HTR-8/SVneo (cell line): ENCODE measurements around the gene TTC39B.
"Not testable (repeated sequence)": the region's sequence is repeated elsewhere in the genome, so short reads cannot be mapped to it uniquely, and the experiment has no call there.

Experiments
- DNase-seq: peaks from one replicate; pipeline ENCODE4 v3.0.0; 2011; ENCODE audit warnings: low spot score, mixed read lengths; ENCODE audit not compliant: insufficient read length
- FAIRE-seq: peaks from 2 replicates; lab custom pipeline; 2011; peaks lifted over from hg19 to GRCh38; lab: Jason Lieb, UNC

Gene TTC39B

DNA sequence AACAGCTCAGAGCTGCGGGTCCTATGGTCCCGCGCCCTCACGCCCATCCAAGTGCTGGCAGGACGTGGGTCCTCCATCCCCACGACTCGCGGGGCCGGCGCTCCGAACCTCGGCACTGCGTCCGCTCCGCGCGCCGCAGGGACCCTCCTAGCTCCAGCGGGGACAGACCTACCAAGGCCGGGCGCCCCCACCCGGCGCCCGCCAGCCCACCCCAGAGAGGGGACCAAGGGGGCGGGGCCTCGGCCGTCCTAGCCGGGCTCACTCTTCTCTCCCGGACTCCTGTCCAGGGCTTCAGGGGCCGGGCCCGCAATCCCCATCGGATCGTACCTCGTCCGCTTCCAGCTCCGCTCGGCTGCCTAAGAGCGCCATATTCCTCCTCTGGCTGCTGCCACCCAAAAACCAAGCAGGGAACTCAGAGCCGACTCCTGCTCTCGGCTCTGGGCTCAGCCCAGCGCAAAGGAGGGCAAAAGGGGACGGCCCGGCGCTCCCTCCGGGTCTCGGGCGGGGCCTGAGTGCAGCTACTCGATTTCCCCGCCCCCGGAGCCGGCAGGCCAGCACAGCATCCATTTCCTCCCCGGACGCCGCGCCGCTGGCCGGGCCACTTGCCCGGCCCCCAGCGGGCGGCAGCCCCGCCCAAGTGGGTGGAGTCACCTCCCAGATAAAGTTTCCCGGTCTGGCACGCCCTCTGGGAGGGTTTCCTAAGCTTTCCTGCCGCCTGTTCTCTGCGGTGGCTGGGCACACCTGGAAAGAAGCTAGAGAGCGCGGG, at the start of gene TTC39B:
Gene TTC39B (minus strand): TSS at position 460 of the 766 bp plus-strand sequence. CDS start 91 bp downstream, at position 369.
- DNase-seq (peak; percentile 78), FAIRE-seq (no peak)

DNA sequence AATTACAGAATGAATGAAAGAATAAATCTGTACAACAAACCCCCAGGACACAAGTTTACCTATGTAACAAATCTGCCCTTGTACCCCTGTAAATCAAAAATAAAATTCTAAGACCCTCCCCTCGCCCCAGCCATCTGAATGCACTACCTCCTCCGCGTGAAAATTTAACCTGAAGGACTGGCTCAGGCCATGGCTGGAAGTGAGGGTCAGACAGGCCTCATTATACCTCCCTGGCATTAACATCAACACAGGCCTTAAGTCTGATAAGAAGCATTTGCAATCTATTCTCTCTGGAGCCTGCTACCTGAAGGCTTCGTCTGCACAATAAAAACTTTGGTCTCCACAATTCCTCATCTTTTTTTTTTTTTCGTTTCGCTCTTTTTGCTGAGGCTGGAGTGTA, 48.7 kb upstream of the TTC39B start:
- no peak for DNase-seq
- no peak for FAIRE-seq

DNA sequence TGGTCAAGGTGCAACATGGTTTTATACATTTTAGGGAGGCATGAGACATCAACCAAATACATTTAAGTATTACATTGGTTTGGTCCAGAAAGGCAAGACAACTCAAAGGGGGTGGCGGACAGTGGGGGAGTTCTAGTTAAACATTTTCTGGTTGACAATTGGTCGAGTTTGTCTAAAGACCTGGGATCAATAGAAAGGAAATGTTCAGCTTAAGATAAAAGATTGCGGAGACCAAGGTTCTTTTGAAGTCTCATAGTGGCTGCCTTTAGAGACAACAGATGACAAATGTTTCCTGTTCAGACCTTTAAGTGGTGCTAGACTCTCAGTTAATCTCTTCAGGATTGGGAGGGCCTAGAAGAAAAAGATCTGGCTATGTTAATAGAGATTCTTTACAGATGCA, 47.7 kb upstream of the TTC39B start:
- DNase-seq (no peak), FAIRE-seq (no peak)

DNA sequence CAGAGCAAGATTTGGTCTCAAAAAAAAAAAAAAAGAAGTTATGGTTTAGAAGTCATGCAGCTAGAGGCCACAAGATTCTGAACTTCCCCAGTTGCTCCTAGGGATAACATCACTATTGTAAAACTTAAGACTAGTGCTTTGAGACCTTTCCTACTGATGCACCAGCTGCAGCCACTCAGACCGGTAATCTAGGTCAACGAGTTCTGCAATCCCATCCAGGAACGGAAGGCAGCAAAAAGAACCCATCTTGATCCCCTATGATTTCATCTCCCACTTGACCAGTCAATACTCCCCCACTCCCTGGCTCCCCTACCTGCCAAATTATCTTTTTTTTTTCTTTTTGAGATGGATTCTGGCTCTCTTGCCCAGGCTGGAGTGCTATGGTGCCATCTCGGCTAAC, 46.9 kb upstream of the TTC39B start:
- DNase-seq (no peak), FAIRE-seq (no peak)

DNA sequence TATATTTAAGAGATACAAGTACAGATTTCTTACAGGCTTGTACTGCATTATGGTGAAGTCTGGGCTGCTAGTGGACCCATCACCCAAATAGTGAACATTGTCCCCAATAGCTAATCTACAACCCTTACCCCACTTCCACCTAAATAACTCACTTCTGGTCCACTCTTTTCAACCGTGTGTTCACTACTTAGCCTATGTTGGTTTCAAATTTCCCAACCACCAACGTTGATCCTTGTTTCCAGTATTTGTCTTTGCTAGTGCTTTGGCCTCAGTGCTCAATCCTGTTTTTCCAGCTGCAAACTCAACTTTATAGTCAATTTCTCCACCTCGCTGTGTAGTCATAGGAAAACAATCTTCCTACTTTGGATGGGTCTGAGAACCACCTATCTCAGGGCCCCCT, 45.3 kb upstream of the TTC39B start:
- DNase-seq, result no peak
- FAIRE-seq, result no peak

DNA sequence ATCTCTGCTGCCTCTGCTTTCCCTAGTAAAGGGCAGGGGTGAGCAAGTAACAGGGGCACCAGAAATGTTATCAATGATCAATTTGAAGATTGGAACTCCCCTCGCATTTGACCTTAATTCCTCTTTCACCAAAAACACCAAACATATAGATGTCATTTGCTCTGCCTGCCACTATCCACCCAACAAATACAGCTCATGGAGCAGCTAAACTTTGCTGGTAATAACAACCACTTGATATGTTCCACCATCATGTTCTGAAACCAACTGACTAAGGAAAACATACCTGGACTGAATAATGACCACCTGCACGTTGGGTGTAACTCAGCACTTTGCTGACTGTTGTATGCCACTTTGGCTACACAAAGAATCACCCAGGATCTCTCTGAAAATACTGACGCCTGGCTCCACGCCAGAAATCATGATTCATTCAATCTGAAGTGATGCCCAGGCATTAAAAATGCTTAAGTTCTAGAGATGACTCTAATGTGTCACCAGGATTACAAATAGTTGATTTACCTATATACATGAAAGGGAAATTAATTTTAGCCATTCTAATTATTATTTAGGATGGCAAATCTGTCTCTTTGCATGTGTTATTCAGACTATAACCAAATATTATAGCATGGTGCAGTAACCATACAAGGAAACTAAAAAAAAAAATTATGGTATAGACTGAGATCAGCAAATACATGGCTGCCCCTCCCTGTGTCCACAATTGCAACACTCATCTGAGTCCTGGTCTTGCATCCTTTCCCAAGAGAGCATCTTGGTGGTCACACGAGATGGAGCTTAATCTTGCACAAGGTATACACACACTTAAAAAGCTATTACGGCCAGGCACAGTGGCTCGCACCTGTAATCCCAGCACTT, 43.1 kb upstream of the TTC39B start:
- DNase-seq, result peak; percentile 5

DNA sequence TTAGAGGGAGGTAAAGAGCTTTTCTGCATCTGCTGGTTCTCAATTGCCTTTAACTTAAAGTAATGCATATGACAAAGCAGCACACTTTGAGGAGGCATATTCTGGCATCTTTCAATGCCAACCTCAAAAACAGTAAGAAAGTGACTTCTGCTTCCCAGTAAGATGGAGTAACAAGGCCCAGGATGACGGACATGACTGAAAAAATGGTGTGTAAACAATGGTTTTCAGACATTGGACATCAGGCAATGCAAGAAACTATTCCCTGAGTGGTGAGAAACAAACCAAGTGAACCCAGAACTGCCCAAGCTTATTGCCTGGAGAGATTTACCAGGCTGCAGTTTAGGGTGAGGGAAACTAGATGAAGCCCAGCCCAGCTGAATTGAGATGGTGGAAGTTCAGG, 39.8 kb upstream of the TTC39B start:
- no peak for DNase-seq
- FAIRE-seq, result no peak

More for the DNA sequence above, 43.1 kb upstream of the TTC39B start:
- FAIRE-seq, result no peak

DNA sequence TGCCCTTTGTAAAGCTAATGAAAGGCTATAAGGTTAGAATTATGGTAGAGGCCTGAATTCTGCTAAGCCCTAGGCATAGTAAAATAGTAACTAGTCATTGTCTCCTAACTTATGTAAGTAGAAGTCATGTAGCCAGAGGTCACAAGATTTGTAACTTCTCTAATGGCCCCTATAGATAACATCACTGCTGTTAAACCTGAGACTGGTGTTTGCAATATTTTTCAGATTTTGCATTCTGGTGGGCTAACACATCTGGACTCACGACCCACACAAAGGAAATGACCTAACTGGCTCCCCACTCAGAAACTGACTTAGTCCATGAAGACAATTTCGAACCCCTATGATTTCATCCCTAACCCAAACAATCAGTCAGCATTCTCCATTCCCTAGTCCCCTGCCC, 37.2 kb upstream of the TTC39B start:
- FAIRE-seq, result no peak
- DNase-seq, result no peak

DNA sequence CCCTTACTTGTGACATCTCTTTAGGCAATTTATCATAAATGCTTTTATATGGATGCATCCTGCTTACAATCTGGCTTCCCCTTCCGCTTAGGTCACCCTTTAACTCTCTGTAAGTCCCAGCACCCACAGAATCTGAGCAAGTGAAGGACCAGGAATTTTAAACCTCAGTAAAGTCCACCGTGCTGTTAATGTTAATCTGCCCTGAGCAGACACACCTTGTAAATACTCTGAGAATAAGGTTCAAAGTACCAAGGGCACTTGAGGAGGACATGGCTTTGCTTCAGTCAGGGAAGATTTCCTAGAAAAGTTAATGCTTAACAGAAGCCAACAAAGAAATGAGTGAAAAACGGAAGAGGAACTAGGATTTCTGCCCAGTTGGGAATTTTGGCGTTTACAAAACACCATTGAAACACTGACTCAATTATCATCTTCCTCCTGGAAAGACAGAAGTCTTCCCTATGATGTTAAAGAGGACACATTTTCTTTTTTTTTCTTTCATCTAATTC, 26.4 kb upstream of the TTC39B start:
- DNase-seq, result no peak
- FAIRE-seq, result no peak

DNA sequence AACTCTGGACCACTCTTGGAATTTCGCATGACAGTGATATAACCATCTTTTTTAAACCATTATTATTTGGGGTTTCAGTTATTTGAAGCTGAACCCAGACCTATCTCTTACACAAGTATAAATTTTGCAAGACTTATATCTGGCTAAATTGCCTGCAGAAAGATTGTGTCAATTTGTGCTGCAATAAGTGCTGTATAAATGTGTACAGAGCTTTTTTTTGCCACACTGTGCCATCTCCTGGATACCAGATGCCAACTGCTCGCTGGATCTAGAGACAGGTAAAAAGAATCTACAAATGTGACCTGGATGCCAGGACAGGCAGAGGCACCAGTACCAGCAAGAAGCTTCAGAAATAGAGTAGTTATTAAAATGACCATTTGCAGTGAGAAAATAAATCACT, 25.9 kb upstream of the TTC39B start:
- DNase-seq (no peak), FAIRE-seq (no peak)

DNA sequence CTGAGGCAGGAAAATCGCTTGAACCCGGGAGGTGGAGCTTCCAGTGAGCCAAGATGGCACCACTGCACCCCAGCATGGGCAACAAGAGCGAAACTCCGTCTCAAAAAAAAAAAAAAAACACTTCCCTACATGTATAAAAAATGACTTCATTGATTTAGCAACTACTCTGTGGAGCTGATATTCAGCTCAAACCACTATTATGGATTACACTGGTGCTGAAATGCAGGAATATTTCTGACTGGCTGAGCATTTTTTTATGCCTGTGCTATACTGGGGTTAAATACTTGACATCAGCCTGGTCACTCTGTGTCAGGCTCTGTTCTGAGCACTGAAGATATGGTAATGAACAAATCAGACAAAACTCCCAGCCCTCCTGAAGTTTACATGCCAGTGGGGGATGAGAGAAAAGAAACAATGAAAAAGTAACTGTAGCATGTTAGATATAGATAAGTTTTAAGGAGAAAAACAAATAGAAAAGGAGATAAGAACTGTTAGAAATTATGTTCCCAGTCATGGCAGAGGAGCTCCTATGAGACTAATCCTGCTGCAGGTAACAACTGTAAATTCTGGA, 22.6 kb upstream of the TTC39B start:
- FAIRE-seq, result no peak

DNA sequence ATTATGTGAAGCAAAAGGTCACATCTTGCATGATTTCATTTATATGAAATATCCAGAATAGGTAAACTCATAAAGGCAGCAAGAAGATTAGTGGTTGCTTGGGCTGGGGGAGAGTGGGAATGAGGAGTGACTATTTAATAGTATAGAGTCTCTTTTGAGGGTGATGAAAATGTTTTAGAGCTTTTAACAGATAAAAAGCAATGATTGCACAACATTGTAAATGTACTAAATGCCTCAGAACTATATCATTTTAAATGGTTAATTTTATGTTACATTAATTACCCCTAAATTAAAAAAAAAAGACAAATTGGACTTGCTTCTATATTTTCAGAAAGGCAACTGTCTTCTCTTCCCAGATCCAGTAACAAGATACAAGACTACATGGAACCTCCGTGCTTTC, 21.9 kb upstream of the TTC39B start:
- no peak for FAIRE-seq

More for the DNA sequence above, 22.6 kb upstream of the TTC39B start:
- no peak for DNase-seq

DNA sequence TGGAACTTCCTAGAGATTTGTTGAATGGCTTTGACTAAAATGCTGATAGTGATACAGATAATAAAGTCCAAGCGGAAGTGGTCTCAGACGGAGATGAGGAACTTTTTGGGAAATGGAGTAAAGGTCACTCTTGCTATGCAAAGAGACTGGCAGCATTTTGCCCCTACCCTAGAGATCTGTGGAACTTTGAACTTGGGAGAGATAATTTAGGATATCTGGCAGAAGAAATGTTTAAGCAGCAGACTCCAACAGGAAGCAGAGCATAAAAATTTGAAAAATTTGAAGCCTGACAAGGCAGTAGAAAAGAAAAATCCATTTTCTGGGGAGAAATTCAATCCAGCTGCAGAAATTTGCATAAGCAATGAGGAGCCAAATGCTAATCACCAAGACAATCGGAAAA, 15.7 kb upstream of the TTC39B start:
- DNase-seq, result not testable (repeated sequence)

More for the DNA sequence above, 21.9 kb upstream of the TTC39B start:
- DNase-seq, result no peak

DNA sequence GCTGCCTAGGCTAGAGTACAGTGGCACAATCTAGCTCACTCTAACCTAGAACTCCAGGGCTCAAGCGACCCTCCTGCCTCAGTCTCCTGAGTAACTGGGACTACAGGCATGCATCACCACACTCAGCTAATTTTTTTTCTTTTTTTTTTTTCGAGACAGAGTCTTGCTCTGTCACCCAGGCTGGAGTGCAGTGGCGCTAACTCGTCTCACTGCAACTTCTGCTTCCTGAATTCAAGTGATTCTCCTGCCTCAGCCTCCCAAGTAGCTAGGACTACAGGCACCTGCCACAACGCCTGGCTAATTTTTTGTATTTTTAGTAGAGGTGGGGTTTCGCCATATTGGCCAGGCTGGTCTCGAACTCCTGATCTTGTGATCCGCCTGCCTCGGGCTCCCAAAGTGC, 12.6 kb upstream of the TTC39B start:
- FAIRE-seq, DNase-seq: not testable (repeated sequence)

More for the DNA sequence above, 15.7 kb upstream of the TTC39B start:
- FAIRE-seq, result not testable (repeated sequence)

DNA sequence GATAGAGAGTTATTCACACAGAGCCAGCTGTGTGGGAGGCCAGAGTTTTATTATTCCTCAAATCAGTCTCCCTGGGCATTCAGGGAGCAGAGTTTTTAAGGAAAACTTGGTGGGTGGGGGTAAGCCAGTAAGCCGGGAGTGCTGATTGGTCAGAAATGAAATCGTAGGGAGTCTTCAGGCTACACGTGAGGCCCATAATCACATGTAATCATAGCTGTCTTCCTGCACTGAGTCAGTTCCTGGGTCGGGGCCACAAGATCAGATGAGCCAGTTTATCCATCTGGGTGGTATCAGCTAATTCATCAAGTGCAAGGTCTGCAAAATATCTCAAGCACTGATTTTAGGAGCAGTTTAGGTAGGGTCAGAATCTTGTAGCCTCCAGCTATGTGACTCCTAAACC, 10.8 kb upstream of the TTC39B start:
- no peak for FAIRE-seq
- no peak for DNase-seq

DNA sequence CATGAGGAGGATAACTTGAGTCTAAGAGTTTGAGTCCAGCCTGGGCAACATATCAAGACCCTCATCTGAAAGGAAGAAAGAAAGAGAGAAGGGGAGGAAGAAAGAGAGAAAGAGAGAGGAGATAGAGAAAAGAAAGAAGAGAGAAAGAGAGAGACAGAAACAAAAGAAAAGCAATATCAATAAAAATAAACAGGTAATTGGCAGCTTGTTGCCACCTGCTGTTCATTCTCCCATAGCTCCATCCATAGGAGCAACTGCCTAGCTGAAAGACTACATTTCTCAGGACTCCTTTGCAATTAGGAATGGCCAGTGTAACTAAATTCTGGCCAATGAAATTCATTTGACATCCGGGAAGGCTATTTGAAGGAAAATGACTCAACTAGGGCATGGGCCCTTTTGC, 4.6 kb upstream of the TTC39B start:
- no peak for FAIRE-seq
- DNase-seq, result no peak

DNA sequence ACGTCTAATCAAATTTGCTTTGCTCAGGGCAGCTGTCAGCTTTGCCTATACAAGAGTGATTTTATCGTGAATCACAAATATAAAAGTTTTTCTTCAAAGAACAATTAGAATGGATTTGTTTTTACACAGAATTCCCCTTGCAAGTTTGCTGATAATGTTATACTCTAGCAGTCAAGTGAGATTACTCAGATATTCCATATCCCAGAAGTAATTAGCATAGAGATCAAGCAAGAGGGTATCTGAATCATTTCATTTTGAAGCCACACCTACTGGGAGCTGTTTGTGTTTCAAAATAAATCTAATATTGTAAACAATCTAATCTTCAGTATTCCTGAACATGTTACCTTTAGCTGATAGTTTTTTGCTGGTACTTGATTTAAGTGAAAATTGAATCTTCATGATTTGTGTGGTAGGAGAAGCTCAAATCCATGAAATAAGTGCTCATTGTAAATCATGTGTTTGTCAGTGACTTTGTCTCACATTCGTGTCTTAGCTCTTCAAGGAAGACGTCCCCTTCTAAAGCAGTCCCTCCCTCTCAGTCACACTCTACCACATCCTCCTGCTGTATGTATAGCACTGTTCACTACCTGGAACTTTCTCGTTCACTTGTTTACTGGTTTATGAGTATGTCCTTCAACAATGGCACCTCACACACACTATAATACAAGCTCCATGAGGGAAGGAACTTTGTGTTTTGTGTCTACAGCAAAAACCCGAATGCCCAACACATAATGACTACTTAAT, 3.3 kb upstream of the TTC39B start:
- FAIRE-seq (no peak), DNase-seq (no peak)

DNA sequence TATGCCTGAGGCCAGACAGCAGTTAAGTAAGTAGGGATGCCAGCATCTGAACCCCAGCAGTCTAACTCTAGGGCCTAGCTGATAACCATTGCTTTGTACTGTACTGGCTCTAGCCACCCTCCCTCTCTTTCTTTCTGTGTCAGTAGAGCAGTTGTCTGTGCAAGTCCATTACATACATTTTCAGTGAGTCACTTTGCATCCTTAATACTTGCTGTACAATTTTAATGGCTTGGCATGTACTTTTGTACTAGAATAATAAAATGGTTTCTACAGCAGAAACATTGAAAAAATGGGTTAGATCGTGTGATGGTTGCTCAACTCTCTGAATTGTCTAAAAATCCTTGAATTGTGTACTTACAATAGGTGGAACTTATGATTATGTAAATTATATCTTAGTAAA, 1.5 kb upstream of the TTC39B start:
- FAIRE-seq, result no peak
- no peak for DNase-seq

DNA sequence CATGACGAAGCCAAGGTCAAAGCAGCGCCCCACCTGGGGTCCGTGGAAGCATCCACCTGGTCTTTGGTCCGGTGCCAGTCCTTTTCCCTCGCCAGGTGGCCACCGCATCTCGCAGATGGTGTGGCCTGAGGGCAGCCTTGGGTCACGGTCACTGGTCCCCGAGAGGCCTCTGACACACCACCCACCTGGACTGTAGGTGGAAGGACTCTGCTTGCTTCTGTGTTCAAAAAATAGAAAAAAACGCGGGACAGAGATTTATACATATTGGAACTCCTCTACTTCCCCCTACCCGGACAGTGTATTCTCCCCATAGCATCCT, 466 bp upstream of the TTC39B start:
- DNase-seq (no peak), FAIRE-seq (no peak)

DNA sequence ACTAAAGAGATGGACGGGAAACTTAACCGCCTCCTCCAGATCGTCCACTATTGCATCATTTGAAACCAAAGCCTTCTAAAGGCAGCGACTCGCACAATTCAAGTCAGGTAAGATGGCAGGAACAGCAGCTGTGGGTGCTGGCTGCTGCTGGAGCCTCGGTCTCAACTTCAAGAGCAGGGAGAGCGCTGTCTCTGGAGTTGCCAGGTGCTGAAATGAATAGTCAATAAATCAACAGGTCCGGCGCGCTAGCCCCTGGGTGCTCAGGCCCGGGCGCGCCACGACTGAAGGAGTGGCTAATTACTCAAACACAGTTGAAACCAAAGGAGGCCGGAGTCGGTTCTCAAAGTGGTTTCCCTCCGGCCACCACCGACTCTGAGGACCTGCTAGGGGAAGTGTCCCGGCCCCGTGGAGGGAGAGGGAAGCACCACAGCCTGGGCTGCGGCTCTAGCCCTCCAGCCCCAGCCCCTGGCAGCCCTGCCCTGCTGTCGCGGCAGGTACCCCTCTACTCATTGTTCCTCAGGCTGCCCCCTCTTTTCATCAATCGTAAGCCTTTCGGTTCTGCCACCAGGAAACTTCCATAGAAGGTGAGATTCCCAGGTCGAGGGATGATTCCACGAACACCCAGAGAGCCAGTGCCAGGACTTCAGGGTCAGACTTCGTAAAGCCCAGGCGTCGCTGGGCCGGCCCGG, 804 bp downstream of the TTC39B start:
- no peak for FAIRE-seq
- DNase-seq, result peak; percentile 20
